ENCODE measurements around the gene CFAP46. TPM values are rescaled to one million over a fixed set of nuclear protein-coding genes. Genes with fewer than 3 reads are reported as not detected.

CFAP46 gene
- total RNA-seq, 1 experiment from 2014 or later: 1.6 TPM

DNA sequence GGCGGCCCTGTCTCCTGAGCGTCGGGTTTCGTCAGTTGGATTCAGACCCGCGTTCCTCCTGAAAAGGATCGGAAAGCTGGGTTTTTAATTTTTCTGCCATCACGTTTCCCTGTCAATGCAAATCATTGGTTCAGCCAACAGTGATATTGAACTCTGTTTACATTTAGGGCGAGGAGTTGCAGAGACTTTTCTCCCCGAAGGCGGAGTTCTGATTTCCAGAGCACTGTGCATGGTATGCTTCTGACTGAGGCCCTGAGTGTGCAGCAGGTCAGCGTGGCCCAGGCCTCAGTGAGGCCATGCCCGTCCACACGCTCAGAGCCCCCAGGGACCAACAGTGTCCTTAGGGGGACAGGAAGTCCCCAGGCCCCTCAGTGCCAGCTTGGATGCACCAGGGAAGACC, 183.5 kb downstream of the CFAP46 start:
- TF ChIP-seq POLR2AphosphoS5 (IDR thresholded peaks at IDR 0.05; ENCODE audit: low read depth, low read length) (no peak), SIN3A (IDR thresholded peaks at IDR 0.05; ENCODE audit: borderline replicate concordance, insufficient read depth, low read depth, low read length) (no peak), TCF7L2 (IDR thresholded peaks at IDR 0.05; ENCODE audit: low read depth, low read length) (no peak)
- TF ChIP-seq, protein P1, sequence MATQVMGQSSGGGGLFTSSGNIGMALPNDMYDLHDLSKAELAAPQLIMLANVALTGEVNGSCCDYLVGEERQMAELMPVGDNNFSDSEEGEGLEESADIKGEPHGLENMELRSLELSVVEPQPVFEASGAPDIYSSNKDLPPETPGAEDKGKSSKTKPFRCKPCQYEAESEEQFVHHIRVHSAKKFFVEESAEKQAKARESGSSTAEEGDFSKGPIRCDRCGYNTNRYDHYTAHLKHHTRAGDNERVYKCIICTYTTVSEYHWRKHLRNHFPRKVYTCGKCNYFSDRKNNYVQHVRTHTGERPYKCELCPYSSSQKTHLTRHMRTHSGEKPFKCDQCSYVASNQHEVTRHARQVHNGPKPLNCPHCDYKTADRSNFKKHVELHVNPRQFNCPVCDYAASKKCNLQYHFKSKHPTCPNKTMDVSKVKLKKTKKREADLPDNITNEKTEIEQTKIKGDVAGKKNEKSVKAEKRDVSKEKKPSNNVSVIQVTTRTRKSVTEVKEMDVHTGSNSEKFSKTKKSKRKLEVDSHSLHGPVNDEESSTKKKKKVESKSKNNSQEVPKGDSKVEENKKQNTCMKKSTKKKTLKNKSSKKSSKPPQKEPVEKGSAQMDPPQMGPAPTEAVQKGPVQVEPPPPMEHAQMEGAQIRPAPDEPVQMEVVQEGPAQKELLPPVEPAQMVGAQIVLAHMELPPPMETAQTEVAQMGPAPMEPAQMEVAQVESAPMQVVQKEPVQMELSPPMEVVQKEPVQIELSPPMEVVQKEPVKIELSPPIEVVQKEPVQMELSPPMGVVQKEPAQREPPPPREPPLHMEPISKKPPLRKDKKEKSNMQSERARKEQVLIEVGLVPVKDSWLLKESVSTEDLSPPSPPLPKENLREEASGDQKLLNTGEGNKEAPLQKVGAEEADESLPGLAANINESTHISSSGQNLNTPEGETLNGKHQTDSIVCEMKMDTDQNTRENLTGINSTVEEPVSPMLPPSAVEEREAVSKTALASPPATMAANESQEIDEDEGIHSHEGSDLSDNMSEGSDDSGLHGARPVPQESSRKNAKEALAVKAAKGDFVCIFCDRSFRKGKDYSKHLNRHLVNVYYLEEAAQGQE (IDR thresholded peaks at IDR 0.05; ENCODE audit: insufficient read depth in 1 of 2, low read depth in 2 of 2, low read length in 1 of 2): no peak
- TF ChIP-seq, protein P2, sequence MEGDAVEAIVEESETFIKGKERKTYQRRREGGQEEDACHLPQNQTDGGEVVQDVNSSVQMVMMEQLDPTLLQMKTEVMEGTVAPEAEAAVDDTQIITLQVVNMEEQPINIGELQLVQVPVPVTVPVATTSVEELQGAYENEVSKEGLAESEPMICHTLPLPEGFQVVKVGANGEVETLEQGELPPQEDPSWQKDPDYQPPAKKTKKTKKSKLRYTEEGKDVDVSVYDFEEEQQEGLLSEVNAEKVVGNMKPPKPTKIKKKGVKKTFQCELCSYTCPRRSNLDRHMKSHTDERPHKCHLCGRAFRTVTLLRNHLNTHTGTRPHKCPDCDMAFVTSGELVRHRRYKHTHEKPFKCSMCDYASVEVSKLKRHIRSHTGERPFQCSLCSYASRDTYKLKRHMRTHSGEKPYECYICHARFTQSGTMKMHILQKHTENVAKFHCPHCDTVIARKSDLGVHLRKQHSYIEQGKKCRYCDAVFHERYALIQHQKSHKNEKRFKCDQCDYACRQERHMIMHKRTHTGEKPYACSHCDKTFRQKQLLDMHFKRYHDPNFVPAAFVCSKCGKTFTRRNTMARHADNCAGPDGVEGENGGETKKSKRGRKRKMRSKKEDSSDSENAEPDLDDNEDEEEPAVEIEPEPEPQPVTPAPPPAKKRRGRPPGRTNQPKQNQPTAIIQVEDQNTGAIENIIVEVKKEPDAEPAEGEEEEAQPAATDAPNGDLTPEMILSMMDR (IDR thresholded peaks at IDR 0.05): no peak
- BruUV-seq (replicated peaks): no TSS peak
- no peaks in the 10 kb centered on the region for H3K36me3 ChIP-seq (ENCODE audit: control insufficient read depth, insufficient read depth, low read length)
- H3K9me3 ChIP-seq (ENCODE audit: control insufficient read depth, insufficient read depth, low read depth, low read length): peaks cover 4% of the 10 kb centered on the region; the same call in 1 of the 2 replicates
- H3K4me3 ChIP-seq (ENCODE audit: low read depth in 2 of 2, low read length in 2 of 2): no peak overlapping the region
- no peaks in the 10 kb centered on the region for H3K4me1 ChIP-seq (ENCODE audit: control insufficient read depth, insufficient read depth, low read length)
- POLR2A ChIA-PET: no interaction called here
- CTCF ChIA-PET: no interaction called here
- no peak overlapping the region for H3K27ac ChIP-seq (ENCODE audit: low read length)
- DNase-seq (ENCODE audit: low read depth, low spot score) (no peak), ATAC-seq (no peak)
- no peaks in the 10 kb centered on the region for H3K27me3 ChIP-seq (ENCODE audit: control insufficient read depth, insufficient read depth, low read length)
- in situ Hi-C loops (cut with HindIII; ENCODE audit: low pct_unique_long_range_greater_than_20kb, low sequenced_read_pairs) (no loop called here), intact Hi-C loops (cut with micrococcal nuclease; ENCODE audit: unreplicated experiment) (no loop called here)

Other genes with a start within 250 kb of the CFAP46 start
- 1.6 TPM for gene NKX6-2, start 156.4 kb downstream of the CFAP46 start, total RNA-seq (2021; ENCODE audit: unreplicated experiment)
- gene ADGRA1, start 145.4 kb upstream of the CFAP46 start, total RNA-seq (2021; ENCODE audit: unreplicated experiment): 0.05 TPM
- gene KNDC1, start 217.6 kb upstream of the CFAP46 start, total RNA-seq (2021; ENCODE audit: unreplicated experiment): 2.6 TPM

Measured in Panc1 (cell line).